ENCODE measurements around the gene SDHAF3.
A peak's percentile ranks its signal among the peaks of the same experiment; 100 is the strongest.
"Not testable (repeated sequence)": the region's sequence is repeated elsewhere in the genome, so short reads cannot be mapped to it uniquely, and the experiment has no call there.

The SDHAF3 gene

GRCh38 chr7:97126483-97127171 lies 9.1 kb downstream of the SDHAF3 start:
- DNase-seq = no peak

GRCh38 chr7:97128736-97129135 lies 11.2 kb downstream of the SDHAF3 start:
- no peak for DNase-seq

- no peak for DNase-seq
These were observed 13.1 kb downstream of the SDHAF3 start for GRCh38 chr7:97130417-97131139.

GRCh38 chr7:97133159-97133558 lies 15.7 kb downstream of the SDHAF3 start:
- no peak for DNase-seq

- DNase-seq = no peak
These were observed 21.3 kb downstream of the SDHAF3 start for GRCh38 chr7:97138830-97139229.

- DNase-seq = no peak
These were observed 27.6 kb downstream of the SDHAF3 start for GRCh38 chr7:97145068-97145467.

- DNase-seq = no peak
These were observed 32.3 kb downstream of the SDHAF3 start for GRCh38 chr7:97149843-97150242.

- no peak for DNase-seq
These were observed 38.5 kb downstream of the SDHAF3 start for GRCh38 chr7:97155897-97156418.

- DNase-seq = not testable (repeated sequence)
These were observed 42.5 kb downstream of the SDHAF3 start for GRCh38 chr7:97159984-97160383.

- not testable (repeated sequence) for DNase-seq
These were observed 44.1 kb downstream of the SDHAF3 start for GRCh38 chr7:97161609-97162008.

GRCh38 chr7:97166308-97166707 lies 48.8 kb downstream of the SDHAF3 start:
- DNase-seq = no peak

- DNase-seq = no peak
These were observed 49.7 kb downstream of the SDHAF3 start for GRCh38 chr7:97167176-97167575.

GRCh38 chr7:97167749-97168148 lies 50.3 kb downstream of the SDHAF3 start:
- no peak for DNase-seq

- DNase-seq = no peak
These were observed 56.8 kb downstream of the SDHAF3 start for GRCh38 chr7:97174303-97174702.

- DNase-seq = peak; percentile 59
These were observed 62.1 kb downstream of the SDHAF3 start for GRCh38 chr7:97179454-97180104.

GRCh38 chr7:97187067-97187466 lies 69.6 kb downstream of the SDHAF3 start:
- DNase-seq = no peak

GRCh38 chr7:97196174-97196573 lies 78.7 kb downstream of the SDHAF3 start:
- DNase-seq = not testable (repeated sequence)

- DNase-seq = no peak
These were observed 81.1 kb downstream of the SDHAF3 start for GRCh38 chr7:97198596-97198995.

- no peak for DNase-seq
These were observed 82.5 kb downstream of the SDHAF3 start for GRCh38 chr7:97200018-97200417.

- no peak for DNase-seq
These were observed 86.5 kb downstream of the SDHAF3 start for GRCh38 chr7:97203957-97204356.

GRCh38 chr7:97204821-97205220 lies 87.3 kb downstream of the SDHAF3 start:
- no peak for DNase-seq

GRCh38 chr7:97215556-97215955 lies 98.1 kb downstream of the SDHAF3 start:
- no peak for DNase-seq

GRCh38 chr7:97218767-97219166 lies 101.3 kb downstream of the SDHAF3 start:
- DNase-seq = no peak

- DNase-seq = no peak
These were observed 101.7 kb downstream of the SDHAF3 start for GRCh38 chr7:97219237-97219636.
